PC-3 (cell line): ENCODE measurements around the gene HNRNPAB. TPM values are rescaled to one million over a fixed set of nuclear protein-coding genes. Genes with fewer than 3 reads are reported as not detected.

Experiments used
- ATAC-seq: fragments of 200-7000 bp; cut with Tn5 transposase; 2 replicates; pipeline ENCODE4 v1.9.1; 2020; ENCODE audit warnings: mild to moderate bottlenecking, moderate library complexity
- BruUV-seq: library from RNA; stranded (reverse); fragments of 400-500 nt; replicated peaks from 2 replicates; lab custom pipeline; 2021; lab: Mats Ljungman, UMichigan
- CTCF ChIA-PET: fragments of 300-600 bp; sonication (Branson Sonifier 250); formaldehyde crosslinking; loops from one replicate; lab custom pipeline; 2022; ENCODE audit warnings: antibody characterized with exemption; lab: Charles Lee
- POLR2A ChIA-PET: fragments of 300-600 bp; sonication (Branson Sonifier 250); formaldehyde crosslinking; loops from one replicate; lab custom pipeline; 2022; ENCODE audit warnings: antibody characterized with exemption; ENCODE audit not compliant: unreplicated experiment; lab: Charles Lee
- DNase-seq: peaks from one replicate; pipeline ENCODE4 v3.0.0-alpha.2; 2015
- H2AFZ ChIP-seq: fragments of 300-600 bp; sonication (generic); 2 replicates; pipeline ENCODE4 v1.6.0; 2016; ENCODE audit warnings: antibody characterized with exemption, low read length
- H3F3A ChIP-seq: fragments of 300-600 bp; sonication (generic); one replicate; pipeline ENCODE4 v1.6.0; 2017; ENCODE audit warnings: antibody characterized with exemption, low read length, control low read depth, mild to moderate bottlenecking; ENCODE audit not compliant: unreplicated experiment
- H3K27ac ChIP-seq: fragments of 300-600 bp; sonication (generic); 2 replicates; pipeline ENCODE4 v1.5.1; 2016; ENCODE audit warnings: mild to moderate bottlenecking, low read length
- H3K27me3 ChIP-seq: fragments of 300-600 bp; sonication (generic); 2 replicates; pipeline ENCODE4 v1.6.1; 2016; ENCODE audit warnings: low read length, mixed read lengths
- H3K36me3 ChIP-seq: fragments of 300-600 bp; sonication (generic); 2 replicates; pipeline ENCODE4 v1.6.1; 2016; ENCODE audit warnings: low read depth, mixed run types, low read length, mixed read lengths
- H3K4me1 ChIP-seq: fragments of 300-600 bp; sonication (generic); 2 replicates; pipeline ENCODE4 v1.5.1; 2016; ENCODE audit warnings: low read length; ENCODE audit not compliant: insufficient read depth
- H3K4me2 ChIP-seq: fragments of 300-600 bp; sonication (generic); 2 replicates; pipeline ENCODE4 v1.6.0; 2016; ENCODE audit warnings: low read length
- H3K4me3 ChIP-seq: fragments of 300-600 bp; sonication (generic); 2 replicates; pipeline ENCODE4 v1.5.1; 2016; ENCODE audit warnings: mild to moderate bottlenecking, low read length, mixed read lengths
- H3K79me2 ChIP-seq: fragments of 300-600 bp; sonication (generic); 2 replicates; pipeline ENCODE4 v1.6.1; 2017; ENCODE audit warnings: low read length, mixed read lengths
- H3K9ac ChIP-seq: fragments of 300-600 bp; sonication (generic); 2 replicates; pipeline ENCODE4 v1.6.0; 2016; ENCODE audit warnings: mild to moderate bottlenecking, low read length
- H3K9me2 ChIP-seq: fragments of 300-600 bp; sonication (generic); replicated peaks from 2 replicates; pipeline ENCODE4 v1.6.1; 2016; ENCODE audit warnings: mixed run types, low read length, mixed read lengths
- H3K9me3 ChIP-seq: fragments of 300-600 bp; sonication (generic); 2 replicates; pipeline ENCODE4 v1.6.1; 2016; ENCODE audit warnings: low read length, mixed read lengths
- H4K20me1 ChIP-seq: fragments of 300-600 bp; sonication (generic); 2 replicates; pipeline ENCODE4 v1.6.1; 2016; ENCODE audit warnings: low read length, mixed read lengths
- CTCF ChIP-seq: fragments of 300-600 bp; sonication (generic); conservative IDR thresholded peaks from 2 replicates; pipeline ENCODE4 v1.5.1; 2017; ENCODE audit warnings: antibody characterized with exemption, low read depth, mild to moderate bottlenecking, low read length
- EZH2 ChIP-seq: fragments of 300-600 bp; sonication (generic); IDR thresholded peaks from one replicate; pipeline ENCODE4 v1.6.1; 2017; ENCODE audit warnings: antibody characterized with exemption, mild to moderate bottlenecking, low read length; ENCODE audit not compliant: unreplicated experiment
- EZH2phosphoT487 ChIP-seq: fragments of 300-600 bp; sonication (generic); IDR thresholded peaks from 2 replicates; pipeline ENCODE4 v1.6.1; 2018; ENCODE audit warnings: mild to moderate bottlenecking, antibody characterized with exemption, low read length, borderline replicate concordance
- intact Hi-C: fragments of 100-400 bp; cut with micrococcal nuclease; formaldehyde crosslinking; loops from 2 replicates; pipeline ENCODE4 v1.9.0; 2023
- total RNA-seq: library from RNA; depleted of rRNA; stranded (reverse); fragments of >200 nt; gene quantifications from 2 replicates; pipeline ENCODE4 v1.2.3, GENCODE V29; 2014

HNRNPAB gene
- total RNA-seq, 1 experiment from 2014 or later = 231 TPM

- no TSS peak for BruUV-seq
- intact Hi-C loops = no loop called here
- ATAC-seq (no peak), DNase-seq (no peak)
- TF ChIP-seq EZH2 (no peak), CTCF (no peak)
- no peak overlapping the region for H3K4me3 ChIP-seq
- no peak overlapping the region for H3K27ac ChIP-seq
- no peaks in the 10 kb centered on the region for H3K36me3 ChIP-seq
- H3K9me2 ChIP-seq = no peaks in the 10 kb centered on the region
- CTCF ChIA-PET = no interaction called here
- H2AFZ ChIP-seq = no peak overlapping the region
- no peak overlapping the region for H3K4me2 ChIP-seq
- H3K27me3 ChIP-seq = no peaks in the 10 kb centered on the region
- no peaks in the 10 kb centered on the region for H3K79me2 ChIP-seq
- POLR2A ChIA-PET = no interaction called here
- H3K4me1 ChIP-seq = no peaks in the 10 kb centered on the region
- H3K9me3 ChIP-seq = no peaks in the 10 kb centered on the region
- no peaks in the 10 kb centered on the region for H3F3A ChIP-seq
- H4K20me1 ChIP-seq = no peaks in the 10 kb centered on the region
- H3K9ac ChIP-seq = no peak overlapping the region
Measured at GRCh38 chr5:178245389-178245788, 41.1 kb downstream of the HNRNPAB start.

- BruUV-seq = no TSS peak
- CTCF ChIA-PET = no interaction called here
- no peaks in the 10 kb centered on the region for H3K9me3 ChIP-seq
Measured at GRCh38 chr5:178246624-178247279, 42.4 kb downstream of the HNRNPAB start.

More at GRCh38 chr5:178246624-178247279, 42.4 kb downstream of the HNRNPAB start:
- POLR2A ChIA-PET = no interaction called here
- no peak overlapping the region for H3K9ac ChIP-seq
- H3K4me3 ChIP-seq = no peak overlapping the region
- no peaks in the 10 kb centered on the region for H3K9me2 ChIP-seq
- no peaks in the 10 kb centered on the region for H3K27me3 ChIP-seq
- TF ChIP-seq EZH2 (no peak), CTCF (no peak), EZH2phosphoT487 (no peak)
- no peak overlapping the region for H3K27ac ChIP-seq
- intact Hi-C loops = no loop called here
- DNase-seq (no peak), ATAC-seq (no peak)
- no peak overlapping the region for H2AFZ ChIP-seq
- H3K36me3 ChIP-seq = no peaks in the 10 kb centered on the region
- no peaks in the 10 kb centered on the region for H3F3A ChIP-seq
- H3K4me1 ChIP-seq = no peaks in the 10 kb centered on the region
- no peaks in the 10 kb centered on the region for H3K79me2 ChIP-seq
- H3K4me2 ChIP-seq = no peak overlapping the region
- no peaks in the 10 kb centered on the region for H4K20me1 ChIP-seq
